GM18502 (cell line): ENCODE measurements around the gene RBM23.
"Not testable (repeated sequence)": the region's sequence is repeated elsewhere in the genome, so short reads cannot be mapped to it uniquely, and the experiment has no call there.

Source experiments
- ATAC-seq: cut with Tn5 transposase; IDR thresholded peaks from one replicate; pipeline ENCODE4 v1.9.1; 2021; ENCODE audit warnings: mild to moderate bottlenecking; ENCODE audit not compliant: unreplicated experiment, poor library complexity

RBM23 gene

GRCh38 chr14:22920697-22921096 lies 1.7 kb upstream of the RBM23 start:
- ATAC-seq, result no peak

GRCh38 chr14:22919601-22919921 lies 612 bp upstream of the RBM23 start:
- no peak for ATAC-seq

GRCh38 chr14:22915886-22916521 lies 2.9 kb downstream of the RBM23 start:
- no peak for ATAC-seq

- ATAC-seq, result not testable (repeated sequence)
Measured at GRCh38 chr14:22914836-22915235, 4.1 kb downstream of the RBM23 start.

- ATAC-seq, result no peak
Measured at GRCh38 chr14:22910916-22911315, 8.0 kb downstream of the RBM23 start.

GRCh38 chr14:22908601-22909000 lies 10.3 kb downstream of the RBM23 start:
- ATAC-seq, result no peak

- ATAC-seq, result no peak
Measured at GRCh38 chr14:22907429-22907828, 11.5 kb downstream of the RBM23 start.

- ATAC-seq, result no peak
Measured at GRCh38 chr14:22906073-22906472, 12.9 kb downstream of the RBM23 start.

GRCh38 chr14:22905627-22906026 lies 13.3 kb downstream of the RBM23 start:
- no peak for ATAC-seq

- no peak for ATAC-seq
Measured at GRCh38 chr14:22903742-22904087, 15.2 kb downstream of the RBM23 start.

- no peak for ATAC-seq
Measured at GRCh38 chr14:22901799-22902198, 17.1 kb downstream of the RBM23 start.

- no peak for ATAC-seq
Measured at GRCh38 chr14:22900081-22900799, 18.7 kb downstream of the RBM23 start.

GRCh38 chr14:22898302-22899090 lies 20.5 kb downstream of the RBM23 start:
- no peak for ATAC-seq

- no peak for ATAC-seq
Measured at GRCh38 chr14:22897357-22897756, 21.6 kb downstream of the RBM23 start.

GRCh38 chr14:22896760-22897159 lies 22.2 kb downstream of the RBM23 start:
- ATAC-seq, result no peak

- no peak for ATAC-seq
Measured at GRCh38 chr14:22896356-22896755, 22.6 kb downstream of the RBM23 start.

GRCh38 chr14:22895402-22895801 lies 23.5 kb downstream of the RBM23 start:
- no peak for ATAC-seq

- no peak for ATAC-seq
Measured at GRCh38 chr14:22893706-22894105, 25.2 kb downstream of the RBM23 start.

- no peak for ATAC-seq
Measured at GRCh38 chr14:22892488-22892887, 26.5 kb downstream of the RBM23 start.

GRCh38 chr14:22890416-22890815 lies 28.5 kb downstream of the RBM23 start:
- ATAC-seq, result no peak

GRCh38 chr14:22888662-22889061 lies 30.3 kb downstream of the RBM23 start:
- no peak for ATAC-seq

- ATAC-seq, result peak; percentile 49
Measured at GRCh38 chr14:22887990-22888378, 31.0 kb downstream of the RBM23 start.
